ENCODE data around the gene GARS1.
"Not testable (repeated sequence)": the region's sequence is repeated elsewhere in the genome, so short reads cannot be mapped to it uniquely, and the experiment has no call there.

The GARS1 gene

GRCh38 chr7:30630986-30631385 lies 36.3 kb downstream of the GARS1 start:
- DNase-seq: no peak

DNA sequence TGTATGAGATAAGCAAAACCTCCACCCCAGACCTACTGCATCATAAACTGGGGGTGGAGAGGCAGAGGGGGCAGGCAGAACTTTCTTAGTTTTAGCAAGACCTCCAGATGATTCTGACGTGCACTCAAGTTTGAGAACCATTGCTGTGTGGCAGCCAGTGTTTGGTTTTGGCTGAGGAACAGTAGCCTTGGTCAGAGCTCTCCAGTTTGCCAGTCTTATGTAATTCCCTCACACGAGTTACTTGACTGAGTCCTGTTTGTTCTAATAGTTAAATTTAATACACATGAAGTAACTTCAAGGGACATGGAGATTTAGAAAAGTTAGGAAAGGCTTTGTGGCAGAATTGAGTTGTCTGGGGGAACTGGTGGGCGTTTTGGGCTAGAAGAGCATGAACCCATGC lies 38.5 kb downstream of the GARS1 start:
- DNase-seq: no peak

DNA sequence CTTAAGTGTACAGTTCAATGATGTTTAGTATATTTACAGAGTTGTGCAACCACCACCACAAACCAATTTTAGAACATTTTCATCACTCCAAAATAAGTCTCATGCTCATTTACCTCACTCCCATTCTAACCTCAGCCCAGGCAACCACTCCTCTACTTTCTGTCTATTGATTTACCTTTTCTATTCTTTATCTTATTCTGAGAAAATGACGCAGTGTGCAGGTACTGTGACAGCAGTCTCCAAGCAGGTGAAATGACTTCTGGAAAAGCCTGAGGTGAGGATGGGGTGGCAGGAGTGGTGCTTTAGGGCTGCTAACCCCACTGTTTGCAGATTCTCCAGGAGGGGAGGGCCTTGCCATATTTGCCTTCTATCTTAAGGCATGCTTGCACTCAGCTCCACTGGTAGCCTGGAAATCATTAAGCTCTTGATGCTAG lies 39.5 kb downstream of the GARS1 start:
- no peak for DNase-seq

GRCh38 chr7:30634634-30635201 lies 40.0 kb downstream of the GARS1 start:
- DNase-seq: no peak

- no peak for DNase-seq
These were observed 41.1 kb downstream of the GARS1 start for GRCh38 chr7:30635798-30636197.

DNA sequence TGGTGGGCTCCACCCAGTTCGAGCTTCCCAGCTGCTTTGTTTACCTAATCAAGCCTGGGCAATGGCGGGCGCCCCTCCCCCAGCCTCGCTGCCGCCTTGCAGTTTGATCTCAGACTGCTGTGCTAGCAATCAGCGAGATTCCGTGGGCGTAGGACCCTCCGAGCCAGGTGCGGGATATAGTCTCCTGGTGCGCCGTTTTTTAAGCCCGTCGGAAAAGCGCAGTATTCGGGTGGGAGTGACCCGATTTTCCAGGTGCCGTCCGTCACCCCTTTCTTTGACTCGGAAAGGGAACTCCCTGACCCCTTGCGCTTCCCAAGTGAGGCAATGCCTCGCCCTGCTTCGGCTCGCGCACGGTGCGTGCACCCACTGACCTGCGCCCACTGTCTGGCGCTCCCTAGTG lies 47.6 kb downstream of the GARS1 start:
- DNase-seq: not testable (repeated sequence)

GRCh38 chr7:30642789-30643188 lies 48.1 kb downstream of the GARS1 start:
- DNase-seq: no peak

- no peak for DNase-seq
These were observed 49.7 kb downstream of the GARS1 start for GRCh38 chr7:30644286-30644955.

DNA sequence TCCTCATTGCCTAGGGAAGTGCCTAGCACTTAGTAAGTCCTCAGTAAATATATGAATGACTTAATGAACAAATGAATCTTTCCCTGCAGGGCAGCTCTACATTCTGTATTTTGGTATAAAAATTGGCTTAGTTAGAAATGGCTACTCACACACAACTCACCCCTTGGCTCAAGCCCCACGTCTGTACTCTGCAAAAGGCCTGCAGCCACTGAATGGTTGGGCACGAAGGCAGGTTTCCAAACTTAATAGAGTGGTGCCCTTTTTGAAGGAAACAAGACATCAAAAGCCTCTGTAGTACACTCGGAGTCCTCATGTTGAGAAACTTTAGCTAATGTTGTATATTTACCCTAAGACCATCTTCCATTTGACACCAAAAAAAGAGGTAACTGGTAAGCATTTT lies 51.0 kb downstream of the GARS1 start:
- no peak for DNase-seq

- DNase-seq: no peak
These were observed 51.5 kb downstream of the GARS1 start for GRCh38 chr7:30646154-30646553.

GRCh38 chr7:30647589-30648364 lies 53.1 kb downstream of the GARS1 start:
- DNase-seq: no peak

- DNase-seq: no peak
These were observed 54.3 kb downstream of the GARS1 start for GRCh38 chr7:30648744-30649540.

DNA sequence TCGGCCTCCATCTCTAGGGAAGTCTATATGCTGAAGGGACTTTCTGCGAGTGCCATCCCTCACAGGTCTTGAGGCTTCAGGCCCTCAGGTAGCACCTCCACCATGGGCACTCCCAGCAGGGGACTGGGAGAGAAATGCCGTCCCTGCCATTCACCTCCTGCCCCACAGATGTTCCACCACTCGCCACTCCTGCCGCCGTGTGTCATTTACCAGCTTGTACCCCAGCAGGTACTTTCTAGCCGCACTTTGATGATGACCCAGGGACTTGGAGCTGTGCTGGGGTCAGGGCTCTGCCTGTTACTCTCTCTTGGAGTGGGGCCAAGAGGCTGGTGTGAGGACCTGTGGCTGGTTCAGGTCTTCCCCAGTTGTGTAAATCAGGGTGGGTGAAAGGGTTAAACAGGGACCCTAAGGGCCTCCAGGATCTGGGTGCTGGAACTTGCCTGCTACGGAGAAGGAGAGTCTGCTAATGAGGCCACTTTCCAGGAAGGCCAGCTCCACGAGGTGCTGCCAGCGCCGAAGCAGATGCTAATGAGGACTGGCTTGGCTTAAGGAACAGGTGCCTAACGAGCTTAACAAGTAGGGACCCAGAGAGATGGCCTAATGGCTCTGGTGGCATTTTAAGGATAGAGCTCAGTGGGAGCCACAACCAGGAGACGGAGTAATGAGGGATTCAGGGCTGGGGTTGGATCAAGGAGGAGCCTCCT lies 55.2 kb downstream of the GARS1 start:
- no peak for DNase-seq

- no peak for DNase-seq
These were observed 55.7 kb downstream of the GARS1 start for GRCh38 chr7:30650421-30650808.

DNA sequence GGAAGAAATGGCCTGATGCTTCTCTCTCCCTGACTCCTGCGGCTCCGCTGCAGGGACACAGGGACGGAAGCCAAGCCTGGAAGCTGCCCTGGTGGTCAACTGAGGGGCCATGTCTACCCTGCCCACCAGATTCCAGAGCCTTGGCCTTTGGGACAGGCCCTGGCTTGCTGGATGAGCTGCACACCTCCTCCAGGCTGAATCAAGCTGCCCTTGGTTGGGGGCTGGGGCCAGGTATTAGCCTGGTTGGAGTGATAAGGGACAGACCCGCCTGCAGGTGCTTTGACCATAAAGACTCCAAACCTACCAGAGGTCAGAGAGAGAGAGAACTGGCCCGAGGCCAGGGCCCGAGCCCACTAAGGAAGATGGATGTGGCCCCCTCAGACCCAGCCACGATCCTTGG lies 57.5 kb downstream of the GARS1 start:
- DNase-seq: no peak

GRCh38 chr7:30652698-30653641 lies 58.3 kb downstream of the GARS1 start:
- DNase-seq: no peak

DNA sequence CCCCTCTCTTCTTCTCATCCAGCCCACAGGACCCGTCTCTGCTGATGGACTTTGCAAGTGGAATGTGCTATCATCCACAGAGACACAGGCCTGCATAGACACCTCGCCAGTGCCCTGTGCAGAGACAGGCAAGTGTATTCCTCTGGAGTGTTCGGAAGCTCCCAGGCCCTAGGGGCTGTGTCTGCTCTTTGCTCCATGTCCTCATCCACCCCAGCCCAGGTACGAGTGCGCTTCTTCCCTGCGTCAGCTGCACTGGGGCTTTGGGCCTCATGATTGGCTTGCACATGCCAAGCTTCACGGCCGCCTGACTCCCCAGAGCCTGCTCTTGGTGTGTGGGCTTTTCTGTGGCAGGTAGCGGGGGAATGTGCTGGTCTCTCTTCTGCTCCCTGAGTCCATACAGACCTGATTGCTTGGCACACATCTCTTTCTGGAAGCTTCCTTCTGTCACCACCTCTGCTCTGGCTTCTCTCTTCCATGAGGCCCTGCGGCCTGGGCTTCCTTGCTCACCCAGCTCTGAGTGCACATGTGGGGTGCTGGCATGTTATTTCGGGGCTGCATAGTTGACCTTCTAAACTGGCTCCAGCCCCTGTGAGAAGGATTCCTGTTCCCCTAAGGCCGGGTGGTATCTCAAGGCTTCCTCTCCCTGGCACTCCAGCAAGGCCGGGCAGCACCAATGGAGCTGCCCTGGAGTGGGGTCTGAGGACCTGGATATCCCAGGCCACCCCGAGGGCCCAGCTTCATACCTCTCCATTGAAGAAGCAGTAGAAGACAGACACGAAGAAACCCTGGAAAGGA lies 59.8 kb downstream of the GARS1 start:
- no peak for DNase-seq

DNA sequence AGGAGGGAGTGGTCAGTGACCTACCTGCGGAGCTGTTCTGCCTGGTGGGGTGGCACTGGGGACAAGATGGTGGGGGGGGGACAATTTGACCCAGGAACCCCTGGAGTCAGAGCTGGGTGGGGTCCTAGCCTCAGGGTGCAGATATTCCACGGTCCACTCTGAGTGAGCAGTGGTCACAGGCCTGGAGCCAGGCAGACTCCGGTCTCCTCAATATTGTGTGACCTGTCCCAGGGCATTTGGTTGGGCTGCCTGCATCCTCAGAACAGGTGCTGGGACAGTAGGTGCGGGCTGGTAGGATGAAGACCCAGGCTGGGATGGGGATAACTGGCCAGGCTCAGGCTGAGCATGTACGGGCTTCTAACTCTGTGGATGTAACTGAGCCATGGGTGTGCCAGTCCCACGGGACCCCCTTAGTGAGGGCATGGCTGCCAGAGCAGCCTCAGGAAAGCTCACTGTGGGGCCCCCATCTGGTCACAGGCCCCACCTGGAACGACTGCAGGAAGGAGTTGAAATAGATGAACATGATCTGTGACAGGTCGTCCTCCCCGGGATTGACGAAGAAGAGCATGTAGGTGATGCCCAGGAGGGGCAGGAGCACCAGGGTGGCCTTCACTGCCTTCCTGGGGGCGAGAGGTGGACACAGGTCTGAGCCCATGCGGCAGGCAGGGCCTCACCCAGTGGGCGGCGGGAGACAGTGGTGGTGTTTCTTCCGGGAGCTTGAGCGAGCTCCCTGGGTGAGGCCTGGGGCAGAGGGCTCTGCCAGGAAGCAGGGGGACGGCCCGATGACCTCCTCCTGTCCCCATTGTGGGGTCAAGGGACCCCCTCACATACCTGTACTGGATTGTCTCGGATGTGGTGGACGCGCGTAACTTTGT lies 60.7 kb downstream of the GARS1 start:
- no peak for DNase-seq

All from activated CD4-positive, alpha-beta T cell treated with anti-CD3 and anti-CD28 coated beads for 1 hour (primary cell).